ENCODE data around the gene JAK1. TPM values are rescaled to one million over a fixed set of nuclear protein-coding genes. Genes with fewer than 3 reads are reported as not detected.

JAK1 gene
- total RNA-seq, 1 experiment from 2014 or later = 44.1 TPM

GRCh38 chr1:64877151-64877550 lies 89.2 kb downstream of the JAK1 start:
- BruUV-seq (replicated peaks) = no TSS peak
- POLR2A ChIA-PET (ENCODE audit: unreplicated experiment) = no interaction called here
- intact Hi-C loops (cut with micrococcal nuclease) = no loop called here
- CTCF ChIA-PET = no interaction called here
- H3F3A ChIP-seq (ENCODE audit: low read length, unreplicated experiment) = no peaks in the 10 kb centered on the region
- H2AFZ ChIP-seq (ENCODE audit: low read length) = no peak overlapping the region
- H3K4me3 ChIP-seq (ENCODE audit: low read length) = no peak overlapping the region
- peaks cover 4% of the 10 kb centered on the region; the same call in 1 of the 2 replicates for H3K36me3 ChIP-seq (ENCODE audit: low read depth, low read length)
- H3K27me3 ChIP-seq (ENCODE audit: low read length) = no peaks in the 10 kb centered on the region
- peaks cover 16% of the 10 kb centered on the region for H3K4me1 ChIP-seq (ENCODE audit: insufficient read depth, low read length)
- H3K9ac ChIP-seq (ENCODE audit: low read length) = no peak overlapping the region
- DNase-seq (no peak), ATAC-seq (no peak)
- no peak for TF ChIP-seq EZH2phosphoT487 (IDR thresholded peaks at IDR 0.05; ENCODE audit: borderline replicate concordance, low read length)
- no peak for TF ChIP-seq CTCF (conservative IDR thresholded peaks at IDR 0.05; ENCODE audit: low read depth, low read length)
- TF ChIP-seq EZH2 (IDR thresholded peaks at IDR 0.05; ENCODE audit: low read length, unreplicated experiment) = no peak
- no peaks in the 10 kb centered on the region for H4K20me1 ChIP-seq (ENCODE audit: low read length)
- no peaks in the 10 kb centered on the region for H3K79me2 ChIP-seq (ENCODE audit: low read length)
- H3K9me3 ChIP-seq (ENCODE audit: low read length) = no peaks in the 10 kb centered on the region
- no peaks in the 10 kb centered on the region for H3K9me2 ChIP-seq (replicated peaks; ENCODE audit: low read length)
- no peak overlapping the region for H3K4me2 ChIP-seq (ENCODE audit: low read length)
- H3K27ac ChIP-seq (ENCODE audit: low read length) = no peak overlapping the region

GRCh38 chr1:64875606-64876005 lies 90.7 kb downstream of the JAK1 start:
- intact Hi-C loops (cut with micrococcal nuclease) = no loop called here
- no peaks in the 10 kb centered on the region for H3K27me3 ChIP-seq (ENCODE audit: low read length)
- H3K27ac ChIP-seq (ENCODE audit: low read length) = no peak overlapping the region
- BruUV-seq (replicated peaks) = no TSS peak
- H3K9me2 ChIP-seq (replicated peaks; ENCODE audit: low read length) = no peaks in the 10 kb centered on the region
- no peak overlapping the region for H3K9ac ChIP-seq (ENCODE audit: low read length)
- peaks cover 4% of the 10 kb centered on the region; the same call in 1 of the 2 replicates for H3K36me3 ChIP-seq (ENCODE audit: low read depth, low read length)
- no peaks in the 10 kb centered on the region for H3K79me2 ChIP-seq (ENCODE audit: low read length)
- H3K4me3 ChIP-seq (ENCODE audit: low read length) = no peak overlapping the region
- POLR2A ChIA-PET (ENCODE audit: unreplicated experiment) = interaction anchor here (0.6 kb wide), 1 partner anchor 12 kb away, joined by 3 read pairs; no protein-coding TSS in a partner anchor
- no peak overlapping the region for H3K4me2 ChIP-seq (ENCODE audit: low read length)
- H3K4me1 ChIP-seq (ENCODE audit: insufficient read depth, low read length) = 0 out of 2 replicates have a peak, but pooled peaks cover 7% of the 10 kb centered on the region
- no peaks in the 10 kb centered on the region for H3F3A ChIP-seq (ENCODE audit: low read length, unreplicated experiment)
- CTCF ChIA-PET = no interaction called here
- H2AFZ ChIP-seq (ENCODE audit: low read length) = no peak overlapping the region
- no peak for TF ChIP-seq CTCF (conservative IDR thresholded peaks at IDR 0.05; ENCODE audit: low read depth, low read length)
- no peak for TF ChIP-seq EZH2phosphoT487 (IDR thresholded peaks at IDR 0.05; ENCODE audit: borderline replicate concordance, low read length)
- TF ChIP-seq EZH2 (IDR thresholded peaks at IDR 0.05; ENCODE audit: low read length, unreplicated experiment) = no peak
- DNase-seq (no peak), ATAC-seq (no peak)
- no peaks in the 10 kb centered on the region for H3K9me3 ChIP-seq (ENCODE audit: low read length)
- no peaks in the 10 kb centered on the region for H4K20me1 ChIP-seq (ENCODE audit: low read length)

- Histone ChIP-seq H3K79me2 (ENCODE audit: low read length) (no peaks in the 10 kb centered on the region), H3K9ac (ENCODE audit: low read length) (no peak overlapping the region), H3K36me3 (ENCODE audit: low read depth, low read length) (peaks cover 4% of the 10 kb centered on the region; the same call in 1 of the 2 replicates), H3F3A (ENCODE audit: low read length, unreplicated experiment) (no peaks in the 10 kb centered on the region), H3K4me2 (ENCODE audit: low read length) (no peak overlapping the region), H3K9me3 (ENCODE audit: low read length) (no peaks in the 10 kb centered on the region), H3K27ac (ENCODE audit: low read length) (no peak overlapping the region), H3K27me3 (ENCODE audit: low read length) (no peaks in the 10 kb centered on the region), H2AFZ (ENCODE audit: low read length) (no peak overlapping the region), H3K4me1 (ENCODE audit: insufficient read depth, low read length) (0 out of 2 replicates have a peak, but pooled peaks cover 7% of the 10 kb centered on the region), H3K9me2 (replicated peaks; ENCODE audit: low read length) (no peaks in the 10 kb centered on the region), H4K20me1 (ENCODE audit: low read length) (no peaks in the 10 kb centered on the region), H3K4me3 (ENCODE audit: low read length) (no peak overlapping the region)
- no TSS peak for BruUV-seq (replicated peaks)
- no peak for DNase-seq
- ChIA-PET POLR2A (ENCODE audit: unreplicated experiment) (interaction anchor here (0.6 kb wide), 1 partner anchor 12 kb away, joined by 3 read pairs; no protein-coding TSS in a partner anchor), CTCF (no interaction called here)
- intact Hi-C loops (cut with micrococcal nuclease) = no loop called here
- TF ChIP-seq EZH2phosphoT487 (IDR thresholded peaks at IDR 0.05; ENCODE audit: borderline replicate concordance, low read length) = no peak
- TF ChIP-seq CTCF (conservative IDR thresholded peaks at IDR 0.05; ENCODE audit: low read depth, low read length) = no peak
- no peak for TF ChIP-seq EZH2 (IDR thresholded peaks at IDR 0.05; ENCODE audit: low read length, unreplicated experiment)
- no peak for ATAC-seq
These were observed 91.2 kb downstream of the JAK1 start for GRCh38 chr1:64875101-64875500.

Data from PC-3 (cell line).